Right renal cortex interstitium (tissue), 3 donors: Measurements from ENCODE around the gene HEATR5A. TPM values are rescaled to one million over a fixed set of nuclear protein-coding genes. Genes with fewer than 3 reads are reported as not detected.

Source experiments
- polyA plus RNA-seq, 3 donors: library from polyadenylated mRNA; unstranded; fragments of 120-200 nt; gene quantifications; one replicate each; pipeline ENCODE4 v1.2.1, GENCODE V29; 2013; ENCODE audit not compliant: insufficient read length in 3 of 3

Gene HEATR5A
- polyA plus RNA-seq, 3 donors, result 18.5 to 19.0 (median 19.0) TPM

Other genes with a start within 250 kb of the HEATR5A start
- 100 to 1,000 TPM; 187 to 204 (median 194) TPM for gene HECTD1, start 212.8 kb downstream of the HEATR5A start, polyA plus RNA-seq
- 10 to 100 TPM; 14.1 to 18.6 (median 16.5) TPM for gene DTD2, start 37.0 kb upstream of the HEATR5A start, polyA plus RNA-seq
- gene GPR33, start 67.5 kb upstream of the HEATR5A start, polyA plus RNA-seq, result not detected
- 10 to 100 TPM; 17.2 to 18.1 (median 17.6) TPM for gene NUBPL, start 140.9 kb upstream of the HEATR5A start, polyA plus RNA-seq